Omental fat pad (tissue), 4 donors: Measurements from ENCODE around the gene MAPK4. TPM values are rescaled to one million over a fixed set of nuclear protein-coding genes. Genes with fewer than 3 reads are reported as not detected.

Source experiments
- ATAC-seq: fragments of 150-250 bp; one replicate; pipeline ENCODE4 v1.9.1; 2016; ENCODE audit warnings: mild to moderate bottlenecking, moderate library complexity; ENCODE audit not compliant: low FRiP score
- DNase-seq: peaks from one replicate; pipeline ENCODE4 v3.0.0-alpha.2; 2019; ENCODE audit warnings: low spot score
- total RNA-seq, 4 donors: library from RNA; depleted of rRNA; stranded (reverse); fragments of >200 nt; gene quantifications; one replicate each; pipeline ENCODE4 v1.1.0, GENCODE V29; 2016
- TF ChIP-seq, protein P1 (sequence below), 3 donors: fragments of 450-650 bp; IDR thresholded peaks; one replicate each; pipeline ENCODE4 v1.5.1; 2016 to 2017; ENCODE audit warnings: antibody characterized with exemption in 3 of 3, mild to moderate bottlenecking in 3 of 3, moderate library complexity in 2 of 3

Gene MAPK4
- total RNA-seq, 4 donors from 2014 or later: 0.12 to 0.28 TPM; not detected in 2

DNA sequence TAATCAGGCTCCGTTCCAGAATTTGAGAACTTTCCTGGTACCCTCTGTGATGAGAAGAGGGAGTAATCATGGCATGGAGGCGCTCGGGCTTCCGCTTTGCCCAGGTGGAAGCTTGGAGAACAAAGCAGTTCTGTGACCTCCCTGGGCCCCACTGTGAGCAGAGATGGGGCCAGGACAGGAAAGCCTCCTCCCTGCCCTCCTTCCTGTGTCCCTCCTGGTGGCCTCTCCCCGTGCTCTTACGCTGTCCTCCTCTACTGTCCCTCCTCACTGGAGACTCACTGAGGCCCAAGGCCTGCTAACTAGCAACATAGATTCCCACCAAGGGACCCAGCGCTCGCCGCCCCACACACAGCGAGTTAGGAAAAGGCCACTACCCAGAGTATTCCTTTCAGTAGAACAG lies 119.8 kb downstream of the MAPK4 start:
- ATAC-seq: no peak
- TF ChIP-seq, protein P1, sequence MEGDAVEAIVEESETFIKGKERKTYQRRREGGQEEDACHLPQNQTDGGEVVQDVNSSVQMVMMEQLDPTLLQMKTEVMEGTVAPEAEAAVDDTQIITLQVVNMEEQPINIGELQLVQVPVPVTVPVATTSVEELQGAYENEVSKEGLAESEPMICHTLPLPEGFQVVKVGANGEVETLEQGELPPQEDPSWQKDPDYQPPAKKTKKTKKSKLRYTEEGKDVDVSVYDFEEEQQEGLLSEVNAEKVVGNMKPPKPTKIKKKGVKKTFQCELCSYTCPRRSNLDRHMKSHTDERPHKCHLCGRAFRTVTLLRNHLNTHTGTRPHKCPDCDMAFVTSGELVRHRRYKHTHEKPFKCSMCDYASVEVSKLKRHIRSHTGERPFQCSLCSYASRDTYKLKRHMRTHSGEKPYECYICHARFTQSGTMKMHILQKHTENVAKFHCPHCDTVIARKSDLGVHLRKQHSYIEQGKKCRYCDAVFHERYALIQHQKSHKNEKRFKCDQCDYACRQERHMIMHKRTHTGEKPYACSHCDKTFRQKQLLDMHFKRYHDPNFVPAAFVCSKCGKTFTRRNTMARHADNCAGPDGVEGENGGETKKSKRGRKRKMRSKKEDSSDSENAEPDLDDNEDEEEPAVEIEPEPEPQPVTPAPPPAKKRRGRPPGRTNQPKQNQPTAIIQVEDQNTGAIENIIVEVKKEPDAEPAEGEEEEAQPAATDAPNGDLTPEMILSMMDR (IDR thresholded peaks at IDR 0.05): no peak
- no peak for DNase-seq

DNA sequence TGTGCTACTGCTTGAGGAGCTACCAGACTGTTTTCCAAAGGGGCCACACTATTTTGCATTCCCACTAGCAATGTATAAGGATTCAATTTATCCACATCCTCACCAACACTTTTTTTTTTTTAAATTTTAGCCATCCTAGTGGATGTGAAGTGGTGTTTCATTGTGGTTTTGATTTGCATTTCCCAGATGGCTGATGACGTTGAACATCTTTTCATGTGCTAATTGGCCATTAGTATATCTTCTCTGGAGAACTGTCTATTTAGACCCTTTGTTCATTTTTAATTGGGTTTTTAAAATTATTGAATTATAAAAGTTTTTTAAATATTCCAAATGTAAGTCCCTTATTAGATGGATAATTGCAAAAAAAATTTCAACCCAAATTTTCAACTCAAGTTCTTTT lies 121.1 kb downstream of the MAPK4 start:
- DNase-seq (no peak), ATAC-seq (no peak)
- TF ChIP-seq, protein P1 (IDR thresholded peaks at IDR 0.05): no peak

DNA sequence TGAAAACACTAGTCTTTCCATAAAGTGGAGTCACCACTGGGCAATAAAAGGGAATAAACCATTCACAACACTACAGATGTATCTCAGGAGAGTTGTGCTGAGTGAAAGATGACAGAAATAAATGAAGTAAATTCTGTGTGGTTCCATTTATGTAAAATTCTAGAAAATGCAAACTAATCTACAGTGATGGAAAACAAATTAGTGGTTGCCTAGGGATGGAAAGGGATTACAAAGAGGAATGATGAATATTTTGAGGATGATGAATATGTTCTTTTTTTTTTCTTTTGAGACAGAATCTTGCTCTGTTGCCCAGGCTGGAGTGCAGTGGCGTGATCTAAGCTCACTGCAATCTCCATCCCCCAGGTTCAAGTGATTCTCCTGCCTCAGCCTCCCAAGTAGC lies 123.0 kb downstream of the MAPK4 start:
- ATAC-seq (no peak), DNase-seq (no peak)
- TF ChIP-seq, protein P1 (IDR thresholded peaks at IDR 0.05): no peak

- no peak for DNase-seq
- TF ChIP-seq, protein P1 (IDR thresholded peaks at IDR 0.05): no peak
- ATAC-seq: no peak
These were observed 126.5 kb downstream of the MAPK4 start for GRCh38 chr18:50686409-50686808.

GRCh38 chr18:50687491-50687890 lies 127.6 kb downstream of the MAPK4 start:
- ATAC-seq: no peak
- no peak for DNase-seq
- TF ChIP-seq, protein P1 (IDR thresholded peaks at IDR 0.05): no peak

GRCh38 chr18:50689578-50689977 lies 129.7 kb downstream of the MAPK4 start:
- ATAC-seq: no peak
- TF ChIP-seq, protein P1 (IDR thresholded peaks at IDR 0.05): no peak
- DNase-seq: no peak

- ATAC-seq: no peak
- TF ChIP-seq, protein P1 (IDR thresholded peaks at IDR 0.05): no peak
These were observed 134.3 kb downstream of the MAPK4 start for GRCh38 chr18:50694147-50694546.

More at GRCh38 chr18:50694147-50694546, 134.3 kb downstream of the MAPK4 start:
- DNase-seq: no peak
